Nephron progenitor cell (in vitro differentiated cells): ENCODE results near the gene PSORS1C1.

ENCODE experiments used
- DNase-seq: peaks from one replicate; pipeline ENCODE4 v3.0.0; 2021
- H3K27ac Mint-ChIP-seq: 2 replicates; pipeline ENCODE4 v1.8.0; 2021; ENCODE audit warnings: mild to moderate bottlenecking, moderate library complexity, mixed read lengths
- H3K27me3 Mint-ChIP-seq: 2 replicates; pipeline ENCODE4 v1.8.0; 2021; ENCODE audit warnings: mild to moderate bottlenecking, low read depth, mixed read lengths; ENCODE audit not compliant: poor library complexity
- H3K36me3 Mint-ChIP-seq: 2 replicates; pipeline ENCODE4 v1.8.0; 2021; ENCODE audit warnings: low read depth, mixed read lengths
- H3K4me1 Mint-ChIP-seq: 2 replicates; pipeline ENCODE4 v1.8.0; 2021; ENCODE audit warnings: mixed read lengths
- H3K4me3 Mint-ChIP-seq: 2 replicates; pipeline ENCODE4 v1.8.0; 2021; ENCODE audit warnings: mild to moderate bottlenecking, moderate library complexity, mixed read lengths
- H3K9me3 Mint-ChIP-seq: 2 replicates; pipeline ENCODE4 v1.8.0; 2021; ENCODE audit warnings: mild to moderate bottlenecking, moderate library complexity, mixed read lengths
- TF ChIP-seq, protein P1 (sequence below): fragments of 200-600 bp; sonication (generic); IDR thresholded peaks from 2 replicates; pipeline ENCODE4 v1.5.0; 2021; ENCODE audit warnings: antibody characterized with exemption

Gene PSORS1C1

DNA sequence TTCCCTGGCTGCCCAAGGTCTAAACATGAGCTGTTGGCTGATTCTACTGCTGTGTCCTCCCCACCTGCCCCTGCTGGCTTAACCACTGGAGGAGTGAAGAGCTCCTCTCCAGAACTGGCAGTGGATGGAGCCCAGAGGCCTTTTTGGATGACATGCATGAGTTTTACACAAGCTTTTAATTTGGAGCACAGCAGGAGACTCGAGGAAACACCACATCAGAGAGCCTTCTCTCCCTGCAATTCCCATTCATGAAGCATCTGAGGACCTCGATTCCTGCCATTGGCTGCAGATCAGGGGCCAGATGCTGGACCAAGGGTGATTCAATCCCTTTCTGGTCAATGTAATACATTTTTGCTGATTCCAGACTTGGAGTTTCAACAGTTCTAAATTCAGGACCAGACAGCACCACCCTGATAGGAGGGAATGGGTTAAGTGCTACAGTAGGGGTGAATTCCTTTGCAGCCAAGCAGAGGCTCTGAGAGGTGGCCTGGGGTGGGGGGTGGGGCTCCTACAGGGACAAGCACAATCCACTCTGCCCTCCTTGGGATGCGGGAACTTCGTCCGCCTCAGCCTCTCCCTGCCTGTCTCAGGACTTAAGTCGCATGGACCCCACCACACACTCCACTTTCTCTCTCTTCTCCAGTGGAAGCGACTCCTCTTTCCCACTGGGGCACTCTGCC lies 599 bp upstream of the PSORS1C1 start:
- DNase-seq = no peak
- Mint-ChIP-seq H3K27ac (no peak overlapping the region), H3K36me3 (no peaks in the 10 kb centered on the region), H3K4me1 (peaks cover 39% of the 10 kb centered on the region), H3K4me3 (no peak overlapping the region), H3K9me3 (no peaks in the 10 kb centered on the region), H3K27me3 (peaks cover 26% of the 10 kb centered on the region)
- TF ChIP-seq, protein P1, sequence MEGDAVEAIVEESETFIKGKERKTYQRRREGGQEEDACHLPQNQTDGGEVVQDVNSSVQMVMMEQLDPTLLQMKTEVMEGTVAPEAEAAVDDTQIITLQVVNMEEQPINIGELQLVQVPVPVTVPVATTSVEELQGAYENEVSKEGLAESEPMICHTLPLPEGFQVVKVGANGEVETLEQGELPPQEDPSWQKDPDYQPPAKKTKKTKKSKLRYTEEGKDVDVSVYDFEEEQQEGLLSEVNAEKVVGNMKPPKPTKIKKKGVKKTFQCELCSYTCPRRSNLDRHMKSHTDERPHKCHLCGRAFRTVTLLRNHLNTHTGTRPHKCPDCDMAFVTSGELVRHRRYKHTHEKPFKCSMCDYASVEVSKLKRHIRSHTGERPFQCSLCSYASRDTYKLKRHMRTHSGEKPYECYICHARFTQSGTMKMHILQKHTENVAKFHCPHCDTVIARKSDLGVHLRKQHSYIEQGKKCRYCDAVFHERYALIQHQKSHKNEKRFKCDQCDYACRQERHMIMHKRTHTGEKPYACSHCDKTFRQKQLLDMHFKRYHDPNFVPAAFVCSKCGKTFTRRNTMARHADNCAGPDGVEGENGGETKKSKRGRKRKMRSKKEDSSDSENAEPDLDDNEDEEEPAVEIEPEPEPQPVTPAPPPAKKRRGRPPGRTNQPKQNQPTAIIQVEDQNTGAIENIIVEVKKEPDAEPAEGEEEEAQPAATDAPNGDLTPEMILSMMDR = no peak

DNA sequence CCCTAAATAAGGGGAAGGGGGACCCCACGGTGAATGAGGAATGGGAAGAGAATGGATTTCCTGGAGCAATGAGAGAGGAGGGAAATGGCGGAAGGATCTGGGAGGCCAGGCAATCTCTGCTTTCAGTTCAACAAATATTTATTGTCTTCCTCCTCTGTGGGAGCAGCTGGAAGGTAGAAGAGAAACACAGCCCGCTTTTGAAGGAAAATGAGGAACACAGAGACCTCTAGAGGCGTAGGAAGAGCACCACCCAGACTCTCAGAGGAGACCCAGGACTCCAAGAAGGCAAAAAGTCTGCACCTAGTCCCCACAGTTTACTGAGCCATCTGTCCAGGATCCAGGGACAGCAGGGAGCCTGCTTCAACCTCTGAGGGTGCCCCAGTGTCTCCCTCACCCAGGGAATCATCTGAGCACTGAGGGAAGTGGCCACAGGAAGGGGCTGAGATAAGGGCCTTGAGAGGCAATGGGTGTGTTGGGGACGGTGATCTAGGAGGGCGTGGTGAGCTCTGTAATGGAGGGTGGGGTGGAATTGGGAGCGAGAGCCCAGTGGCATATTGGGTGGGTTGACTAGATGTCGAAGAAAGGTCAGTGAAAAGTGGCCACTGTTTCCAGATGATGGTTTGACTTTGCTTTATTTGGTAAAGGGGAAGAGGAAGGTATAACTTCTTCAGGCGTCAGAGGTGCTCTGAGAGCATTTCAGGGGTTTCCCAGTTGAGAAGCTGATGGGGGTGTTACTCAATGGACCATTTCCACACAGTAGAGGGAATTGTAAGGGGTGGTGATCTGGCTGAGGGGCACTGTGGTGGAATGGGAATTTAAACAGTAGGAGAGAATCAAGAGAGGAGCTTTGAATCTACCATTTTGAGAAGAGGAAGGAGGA lies 610 bp downstream of the PSORS1C1 start:
- DNase-seq = no peak
- peaks cover 18% of the 10 kb centered on the region for H3K27me3 Mint-ChIP-seq

DNA sequence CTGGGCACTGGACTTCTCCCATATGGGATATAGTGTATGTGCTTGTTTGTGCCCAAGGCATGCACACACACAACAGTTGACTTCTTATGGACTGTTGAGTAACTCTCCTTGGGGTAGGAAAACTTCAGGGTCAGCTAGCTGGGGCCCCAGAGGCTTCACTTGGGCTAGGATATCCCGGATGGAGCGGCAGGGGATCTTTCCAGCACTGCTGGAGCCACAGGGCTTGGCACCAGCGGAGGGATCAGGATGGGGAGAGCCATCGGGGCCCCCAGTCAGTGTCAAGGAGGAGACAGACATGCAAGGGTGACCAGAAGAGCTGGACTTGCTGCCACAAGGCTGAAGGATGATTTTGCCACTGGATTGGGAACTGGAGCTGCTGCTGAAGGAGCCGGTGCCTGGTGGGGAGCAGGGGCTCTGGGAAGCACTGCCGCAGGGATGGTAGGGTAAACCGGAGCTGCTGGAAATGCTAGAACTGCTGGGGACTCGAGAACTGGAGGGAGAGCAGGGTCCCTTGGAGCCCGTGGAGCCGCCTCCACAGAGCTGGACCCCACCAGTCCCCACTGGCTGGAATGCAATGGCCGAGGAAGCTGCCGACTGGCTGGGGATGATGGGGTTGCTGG lies 1.5 kb downstream of the PSORS1C1 start:
- no peak for DNase-seq
- H3K4me1 Mint-ChIP-seq = peaks cover 32% of the 10 kb centered on the region

More for the DNA sequence above, 610 bp downstream of the PSORS1C1 start:
- Mint-ChIP-seq H3K4me3 (no peak overlapping the region), H3K9me3 (no peaks in the 10 kb centered on the region), H3K36me3 (no peaks in the 10 kb centered on the region), H3K4me1 (peaks cover 39% of the 10 kb centered on the region), H3K27ac (no peak overlapping the region)
- TF ChIP-seq, protein P1 = no peak

DNA sequence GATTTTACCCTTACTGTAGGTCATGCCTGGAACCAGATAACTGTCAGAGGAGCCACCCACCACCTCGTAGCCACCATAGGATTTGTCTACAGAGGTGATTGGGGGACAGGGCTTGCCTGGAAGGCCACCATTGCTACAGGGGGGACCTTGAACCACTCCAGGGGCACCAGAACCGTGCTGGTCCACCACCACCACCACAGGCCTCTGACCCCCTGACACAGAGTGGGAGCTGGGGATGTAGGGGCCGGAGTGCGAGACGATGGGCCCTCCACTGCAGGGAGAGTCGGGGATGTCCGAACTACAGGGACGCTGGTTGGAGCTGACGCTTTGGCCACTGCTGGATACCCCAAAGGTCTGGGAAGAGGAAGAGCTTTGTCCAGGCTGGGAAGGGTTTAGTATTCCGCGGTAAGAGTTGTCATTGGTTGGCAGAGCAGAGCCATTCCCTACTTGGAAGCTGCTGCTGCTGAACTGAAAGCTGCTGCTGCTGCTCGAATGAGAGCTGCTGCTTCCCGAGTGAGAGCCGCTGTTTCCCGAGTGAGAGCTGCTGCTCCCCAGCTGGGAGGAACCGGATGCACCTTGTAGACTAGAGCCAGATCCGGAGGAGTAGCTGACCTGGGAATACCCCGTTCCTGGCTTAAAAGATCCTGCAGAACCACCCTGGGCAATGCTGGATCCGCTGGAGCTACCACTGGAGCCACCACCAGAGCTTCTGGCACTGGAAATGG lies 2.2 kb downstream of the PSORS1C1 start:
- TF ChIP-seq, protein P1 = no peak

More for the DNA sequence above, 1.5 kb downstream of the PSORS1C1 start:
- Mint-ChIP-seq H3K36me3 (no peaks in the 10 kb centered on the region), H3K27ac (no peak overlapping the region), H3K9me3 (no peaks in the 10 kb centered on the region), H3K4me3 (no peak overlapping the region), H3K27me3 (peaks cover 13% of the 10 kb centered on the region)
- TF ChIP-seq, protein P1 = no peak

DNA sequence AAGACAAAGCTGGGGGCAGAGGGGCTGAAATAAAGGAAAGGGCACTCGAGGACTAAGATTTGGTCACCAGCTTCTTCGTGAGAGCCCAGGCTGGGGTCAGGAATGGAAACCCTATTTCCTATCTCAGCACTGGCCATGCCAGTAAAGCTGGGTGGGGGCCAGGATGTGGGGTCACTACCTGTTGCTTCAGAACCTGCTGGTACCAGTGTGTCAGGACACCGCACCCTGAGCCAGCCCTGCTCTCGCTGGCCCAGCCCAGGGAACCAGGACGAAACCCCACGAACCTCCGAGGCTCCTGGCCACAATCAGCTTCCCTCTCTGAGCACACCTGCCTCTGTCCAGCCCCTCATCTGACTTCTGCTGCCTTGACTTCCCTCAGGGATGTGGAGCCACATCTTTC lies 3.6 kb downstream of the PSORS1C1 start:
- H3K4me3 Mint-ChIP-seq = no peak overlapping the region
- TF ChIP-seq, protein P1 = no peak
- no peaks in the 10 kb centered on the region for H3K9me3 Mint-ChIP-seq
- DNase-seq = no peak
- no peak overlapping the region for H3K27ac Mint-ChIP-seq
- peaks cover 32% of the 10 kb centered on the region for H3K4me1 Mint-ChIP-seq
- H3K27me3 Mint-ChIP-seq = peaks cover 8% of the 10 kb centered on the region
- no peaks in the 10 kb centered on the region for H3K36me3 Mint-ChIP-seq

More for the DNA sequence above, 2.2 kb downstream of the PSORS1C1 start:
- peaks cover 11% of the 10 kb centered on the region for H3K27me3 Mint-ChIP-seq
- no peaks in the 10 kb centered on the region for H3K9me3 Mint-ChIP-seq
- H3K27ac Mint-ChIP-seq = no peak overlapping the region
- peaks cover 30% of the 10 kb centered on the region for H3K4me1 Mint-ChIP-seq
- H3K36me3 Mint-ChIP-seq = no peaks in the 10 kb centered on the region
- no peak for DNase-seq
- H3K4me3 Mint-ChIP-seq = no peak overlapping the region
